GM23338 (cell line): ENCODE results near the gene CWC22.

Source experiments
- CREB1 ChIP-seq: fragments of 250-450 bp; sonication (Bioruptor Pico); IDR thresholded peaks from 2 replicates; pipeline ENCODE4 v1.5.0; 2020; ENCODE audit warnings: low read depth, mild to moderate bottlenecking, moderate library complexity
- CTCF ChIP-seq, 2 experiments: fragments of 200-600 bp in 1 of 2; sonication (generic) in 1 of 2; conservative IDR thresholded peaks; 2 replicates each; pipeline versions ENCODE4 v1.5.1 to v1.6.1; 2016 to 2017; ENCODE audit warnings: antibody characterized with exemption in 2 of 2, low read depth in 2 of 2, mild to moderate bottlenecking in 2 of 2, moderate library complexity in 1 of 2
- ETS1 ChIP-seq: IDR thresholded peaks from 2 replicates; pipeline ENCODE4 v1.6.1; 2016; ENCODE audit warnings: antibody characterized with exemption
- EZH2 ChIP-seq: fragments of 200-600 bp; sonication (generic); IDR thresholded peaks from one replicate; pipeline ENCODE4 v1.8.0; 2017; ENCODE audit warnings: antibody characterized with exemption, mild to moderate bottlenecking, low read depth; ENCODE audit not compliant: unreplicated experiment
- EZH2phosphoT487 ChIP-seq: fragments of 200-600 bp; sonication (generic); IDR thresholded peaks from one replicate; pipeline ENCODE4 v1.8.1; 2018; ENCODE audit warnings: antibody characterized with exemption; ENCODE audit not compliant: unreplicated experiment
- POLR2AphosphoS5 ChIP-seq: IDR thresholded peaks from 2 replicates; pipeline ENCODE4 v1.6.1; 2016; ENCODE audit warnings: antibody characterized with exemption, low read depth
- STAT1 ChIP-seq: IDR thresholded peaks from one replicate; pipeline ENCODE4 v1.6.1; 2016; ENCODE audit warnings: antibody characterized with exemption; ENCODE audit not compliant: unreplicated experiment
- ZNF331 ChIP-seq: fragments of 250-450 bp; sonication (Bioruptor Pico); IDR thresholded peaks from 2 replicates; pipeline ENCODE4 v1.5.0; 2020; ENCODE audit warnings: low read depth, mild to moderate bottlenecking, moderate library complexity
- TF ChIP-seq, protein P1 (sequence below): IDR thresholded peaks from one replicate; pipeline ENCODE4 v1.6.1; 2018; ENCODE audit warnings: antibody characterized with exemption; ENCODE audit not compliant: unreplicated experiment

GRCh38 chr2:180004731-180005130 is 2.4 kb downstream of the CWC22 start:
- TF ChIP-seq EZH2phosphoT487 (no peak), CTCF (conservative IDR thresholded peaks at IDR 0.05; ENCODE audit: low read depth in 2 of 2) (no peak), EZH2 (no peak), POLR2AphosphoS5 (no peak), STAT1 (no peak), CREB1 (CRISPR knock-in tag) (no peak), ZNF331 (CRISPR knock-in tag) (no peak), ETS1 (no peak)
- TF ChIP-seq, protein P1, sequence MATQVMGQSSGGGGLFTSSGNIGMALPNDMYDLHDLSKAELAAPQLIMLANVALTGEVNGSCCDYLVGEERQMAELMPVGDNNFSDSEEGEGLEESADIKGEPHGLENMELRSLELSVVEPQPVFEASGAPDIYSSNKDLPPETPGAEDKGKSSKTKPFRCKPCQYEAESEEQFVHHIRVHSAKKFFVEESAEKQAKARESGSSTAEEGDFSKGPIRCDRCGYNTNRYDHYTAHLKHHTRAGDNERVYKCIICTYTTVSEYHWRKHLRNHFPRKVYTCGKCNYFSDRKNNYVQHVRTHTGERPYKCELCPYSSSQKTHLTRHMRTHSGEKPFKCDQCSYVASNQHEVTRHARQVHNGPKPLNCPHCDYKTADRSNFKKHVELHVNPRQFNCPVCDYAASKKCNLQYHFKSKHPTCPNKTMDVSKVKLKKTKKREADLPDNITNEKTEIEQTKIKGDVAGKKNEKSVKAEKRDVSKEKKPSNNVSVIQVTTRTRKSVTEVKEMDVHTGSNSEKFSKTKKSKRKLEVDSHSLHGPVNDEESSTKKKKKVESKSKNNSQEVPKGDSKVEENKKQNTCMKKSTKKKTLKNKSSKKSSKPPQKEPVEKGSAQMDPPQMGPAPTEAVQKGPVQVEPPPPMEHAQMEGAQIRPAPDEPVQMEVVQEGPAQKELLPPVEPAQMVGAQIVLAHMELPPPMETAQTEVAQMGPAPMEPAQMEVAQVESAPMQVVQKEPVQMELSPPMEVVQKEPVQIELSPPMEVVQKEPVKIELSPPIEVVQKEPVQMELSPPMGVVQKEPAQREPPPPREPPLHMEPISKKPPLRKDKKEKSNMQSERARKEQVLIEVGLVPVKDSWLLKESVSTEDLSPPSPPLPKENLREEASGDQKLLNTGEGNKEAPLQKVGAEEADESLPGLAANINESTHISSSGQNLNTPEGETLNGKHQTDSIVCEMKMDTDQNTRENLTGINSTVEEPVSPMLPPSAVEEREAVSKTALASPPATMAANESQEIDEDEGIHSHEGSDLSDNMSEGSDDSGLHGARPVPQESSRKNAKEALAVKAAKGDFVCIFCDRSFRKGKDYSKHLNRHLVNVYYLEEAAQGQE = no peak
